Smooth muscle cell (in vitro differentiated cells): ENCODE data around the gene SNRPB. TPM values are rescaled to one million over a fixed set of nuclear protein-coding genes. Genes with fewer than 3 reads are reported as not detected.

Experiments
- DNase-seq: peaks from one replicate; lab custom pipeline; 2025; ENCODE audit not compliant: unreplicated experiment; lab: John Stamatoyannopoulos, UW
- H2AFZ ChIP-seq: fragments of 200-600 bp; sonication (generic); 2 replicates; pipeline ENCODE4 v1.6.0; 2016; ENCODE audit warnings: antibody characterized with exemption, low read depth, mild to moderate bottlenecking
- H3F3A ChIP-seq: fragments of 200-600 bp; sonication (generic); 2 replicates; pipeline ENCODE4 v1.6.0; 2017; ENCODE audit warnings: antibody characterized with exemption, low read depth
- H3K27ac ChIP-seq: fragments of 200-600 bp; sonication (generic); 2 replicates; pipeline ENCODE4 v1.5.1; 2016; ENCODE audit warnings: low read depth, mild to moderate bottlenecking
- H3K27me3 ChIP-seq: fragments of 200-600 bp; sonication (generic); 2 replicates; pipeline ENCODE4 v1.6.1; 2016; ENCODE audit warnings: low read depth, mild to moderate bottlenecking
- H3K36me3 ChIP-seq: fragments of 200-600 bp; sonication (generic); 2 replicates; pipeline ENCODE4 v1.5.1; 2016; ENCODE audit warnings: low read depth
- H3K4me1 ChIP-seq: fragments of 200-600 bp; sonication (generic); 2 replicates; pipeline ENCODE4 v1.5.1; 2016; ENCODE audit warnings: low read depth
- H3K4me2 ChIP-seq: fragments of 200-600 bp; sonication (generic); 2 replicates; pipeline ENCODE4 v1.6.0; 2016; ENCODE audit warnings: mild to moderate bottlenecking
- H3K4me3 ChIP-seq: fragments of 200-600 bp; sonication (generic); 2 replicates; pipeline ENCODE4 v1.5.1; 2016; ENCODE audit warnings: mild to moderate bottlenecking
- H3K79me2 ChIP-seq: fragments of 200-600 bp; sonication (generic); 2 replicates; pipeline ENCODE4 v1.6.0; 2016; ENCODE audit warnings: low read depth, mild to moderate bottlenecking
- H3K9ac ChIP-seq: fragments of 200-600 bp; sonication (generic); 2 replicates; pipeline ENCODE4 v1.6.0; 2016; ENCODE audit warnings: low read depth
- H3K9me3 ChIP-seq: fragments of 200-600 bp; sonication (generic); replicated peaks from 2 replicates; pipeline ENCODE4 v1.5.1; 2016; ENCODE audit warnings: low read depth
- H4K20me1 ChIP-seq: fragments of 200-600 bp; sonication (generic); 2 replicates; pipeline ENCODE4 v1.6.0; 2016; ENCODE audit warnings: low read depth
- WGBS: methylation state at CpG from one replicate; pipeline ENCODE4 v1.1.7; 2016; ENCODE audit warnings: low lambda C conversion rate; 5-methylcytosine and 5-hydroxymethylcytosine counted together
- polyA plus RNA-seq: library from polyadenylated mRNA; unstranded; fragments of >200 nt; fragmentation: Nextera tagmentation; extraction: Ambion mirVana; gene quantifications from 2 replicates; pipeline ENCODE4 v1.2.1, GENCODE V29; 2016
- total RNA-seq: library from RNA; depleted of rRNA; stranded (reverse); fragments of >200 nt; gene quantifications from 2 replicates; pipeline ENCODE4 v1.2.3, GENCODE V29; 2014
- TF ChIP-seq, protein P1 (sequence below): fragments of 200-600 bp; sonication (generic); IDR thresholded peaks from 2 replicates; pipeline ENCODE4 v1.5.1; 2017; ENCODE audit warnings: borderline replicate concordance, mild to moderate bottlenecking, antibody characterized with exemption; ENCODE audit not compliant: insufficient read depth, poor library complexity, severe bottlenecking

SNRPB gene
- total and polyA plus RNA-seq, 2 experiments from 2014 or later: 250 to 281 TPM

GRCh38 chr20:2485080-2485479 lies 14.5 kb upstream of the SNRPB start:
- TF ChIP-seq, protein P1, sequence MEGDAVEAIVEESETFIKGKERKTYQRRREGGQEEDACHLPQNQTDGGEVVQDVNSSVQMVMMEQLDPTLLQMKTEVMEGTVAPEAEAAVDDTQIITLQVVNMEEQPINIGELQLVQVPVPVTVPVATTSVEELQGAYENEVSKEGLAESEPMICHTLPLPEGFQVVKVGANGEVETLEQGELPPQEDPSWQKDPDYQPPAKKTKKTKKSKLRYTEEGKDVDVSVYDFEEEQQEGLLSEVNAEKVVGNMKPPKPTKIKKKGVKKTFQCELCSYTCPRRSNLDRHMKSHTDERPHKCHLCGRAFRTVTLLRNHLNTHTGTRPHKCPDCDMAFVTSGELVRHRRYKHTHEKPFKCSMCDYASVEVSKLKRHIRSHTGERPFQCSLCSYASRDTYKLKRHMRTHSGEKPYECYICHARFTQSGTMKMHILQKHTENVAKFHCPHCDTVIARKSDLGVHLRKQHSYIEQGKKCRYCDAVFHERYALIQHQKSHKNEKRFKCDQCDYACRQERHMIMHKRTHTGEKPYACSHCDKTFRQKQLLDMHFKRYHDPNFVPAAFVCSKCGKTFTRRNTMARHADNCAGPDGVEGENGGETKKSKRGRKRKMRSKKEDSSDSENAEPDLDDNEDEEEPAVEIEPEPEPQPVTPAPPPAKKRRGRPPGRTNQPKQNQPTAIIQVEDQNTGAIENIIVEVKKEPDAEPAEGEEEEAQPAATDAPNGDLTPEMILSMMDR: no peak
- DNase-seq: no peak
- Histone ChIP-seq H3K9ac (no peak overlapping the region), H3K9me3 (no peaks in the 10 kb centered on the region), H3K4me3 (no peak overlapping the region), H3K27me3 (no peaks in the 10 kb centered on the region), H3K27ac (no peak overlapping the region), H3K36me3 (peaks cover 30% of the 10 kb centered on the region), H3K4me1 (no peaks in the 10 kb centered on the region), H3K4me2 (no peak overlapping the region), H2AFZ (no peak overlapping the region), H3F3A (no peaks in the 10 kb centered on the region), H3K79me2 (no peaks in the 10 kb centered on the region), H4K20me1 (no peaks in the 10 kb centered on the region)
- WGBS: 92% methylated on average over 2 of the region's 2 CpGs

- Histone ChIP-seq H3K27me3 (no peaks in the 10 kb centered on the region), H3K9ac (no peak overlapping the region), H3K4me2 (no peak overlapping the region), H3K27ac (no peak overlapping the region), H3K9me3 (no peaks in the 10 kb centered on the region), H3K4me3 (no peak overlapping the region), H3F3A (no peaks in the 10 kb centered on the region), H3K4me1 (no peaks in the 10 kb centered on the region), H3K79me2 (no peaks in the 10 kb centered on the region), H3K36me3 (peaks cover 27% of the 10 kb centered on the region), H4K20me1 (no peaks in the 10 kb centered on the region), H2AFZ (no peak overlapping the region)
- DNase-seq: no peak
- TF ChIP-seq, protein P1: no peak
- 93% methylated on average over 12 of the region's 12 CpGs for WGBS
Measured at GRCh38 chr20:2483504-2483903, 12.9 kb upstream of the SNRPB start.

DNA sequence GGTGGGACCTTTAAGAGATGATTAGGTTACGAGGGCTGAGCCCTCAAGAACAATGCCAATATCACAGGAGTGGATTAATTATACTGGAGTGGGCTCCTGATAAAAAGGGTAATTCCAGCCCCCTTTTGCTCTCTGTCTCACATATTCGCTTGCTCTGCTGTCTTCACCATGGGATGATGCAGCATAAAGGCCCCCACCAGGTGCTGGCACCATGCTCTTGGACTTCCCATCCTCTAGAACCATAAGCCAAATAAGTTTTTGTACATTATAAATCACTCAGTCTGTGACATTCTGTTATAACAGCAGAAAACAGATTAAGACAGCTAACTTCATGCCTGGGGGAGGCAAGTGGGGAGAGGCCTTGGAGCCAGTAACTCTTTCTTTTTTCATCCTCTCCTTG lies 9.8 kb upstream of the SNRPB start:
- Histone ChIP-seq H3F3A (no peaks in the 10 kb centered on the region), H3K9ac (no peak overlapping the region), H3K4me1 (no peaks in the 10 kb centered on the region), H3K4me2 (no peak overlapping the region), H3K79me2 (no peaks in the 10 kb centered on the region), H3K27me3 (no peaks in the 10 kb centered on the region), H3K4me3 (no peak overlapping the region), H3K9me3 (no peaks in the 10 kb centered on the region), H3K36me3 (peaks cover 8% of the 10 kb centered on the region), H3K27ac (no peak overlapping the region), H2AFZ (no peak overlapping the region), H4K20me1 (no peaks in the 10 kb centered on the region)
- DNase-seq: no peak
- 98% methylated on average over 2 of the region's 2 CpGs for WGBS
- TF ChIP-seq, protein P1: no peak
